Ureter (tissue), 1 donor: ENCODE data around the gene ZBTB32. TPM values are rescaled to one million over a fixed set of nuclear protein-coding genes. Genes with fewer than 3 reads are reported as not detected.
"Not testable (repeated sequence)": the region's sequence is repeated elsewhere in the genome, so short reads cannot be mapped to it uniquely, and the experiment has no call there.

Source experiments
- DNase-seq: peaks from one replicate; pipeline ENCODE4 v3.0.0-alpha.2; 2020; ENCODE audit warnings: low spot score
- total RNA-seq: library from RNA; stranded (reverse); gene quantifications from one replicate; pipeline ENCODE4 v1.2.4, GENCODE V29; 2023
- donor health status: DM: yes; HTN: yes; CAD: no.

ZBTB32 gene
- total RNA-seq, 1 donor from 2014 or later: not detected

DNA sequence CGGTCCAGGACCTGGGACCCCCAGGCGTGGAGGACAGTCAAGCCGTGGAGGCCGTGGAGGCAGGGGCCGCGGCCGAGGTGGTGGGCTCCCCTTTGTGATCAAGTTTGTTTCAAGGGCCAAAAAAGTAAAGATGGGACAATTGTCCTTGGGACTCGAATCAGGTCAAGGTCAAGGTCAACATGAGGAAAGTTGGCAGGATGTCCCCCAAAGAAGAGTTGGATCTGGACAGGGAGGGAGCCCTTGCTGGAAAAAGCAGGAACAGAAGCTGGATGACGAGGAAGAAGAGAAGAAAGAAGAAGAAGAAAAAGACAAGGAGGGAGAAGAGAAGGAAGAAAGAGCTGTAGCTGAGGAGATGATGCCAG, 15.8 kb downstream of the ZBTB32 start:
- no peak for DNase-seq

DNA sequence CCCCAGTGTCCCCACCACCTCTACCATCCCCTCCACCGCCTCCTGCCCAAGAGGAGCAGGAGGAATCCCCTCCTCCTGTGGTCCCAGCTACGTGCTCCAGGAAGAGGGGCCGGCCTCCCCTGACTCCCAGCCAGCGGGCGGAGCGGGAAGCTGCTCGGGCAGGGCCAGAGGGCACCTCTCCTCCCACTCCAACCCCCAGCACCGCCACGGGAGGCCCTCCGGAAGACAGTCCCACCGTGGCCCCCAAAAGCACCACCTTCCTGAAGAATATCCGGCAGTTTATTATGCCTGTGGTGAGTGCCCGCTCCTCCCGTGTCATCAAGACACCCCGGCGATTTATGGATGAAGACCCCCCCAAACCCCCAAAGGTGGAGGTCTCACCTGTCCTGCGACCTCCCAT, 16.3 kb downstream of the ZBTB32 start:
- DNase-seq: no peak

DNA sequence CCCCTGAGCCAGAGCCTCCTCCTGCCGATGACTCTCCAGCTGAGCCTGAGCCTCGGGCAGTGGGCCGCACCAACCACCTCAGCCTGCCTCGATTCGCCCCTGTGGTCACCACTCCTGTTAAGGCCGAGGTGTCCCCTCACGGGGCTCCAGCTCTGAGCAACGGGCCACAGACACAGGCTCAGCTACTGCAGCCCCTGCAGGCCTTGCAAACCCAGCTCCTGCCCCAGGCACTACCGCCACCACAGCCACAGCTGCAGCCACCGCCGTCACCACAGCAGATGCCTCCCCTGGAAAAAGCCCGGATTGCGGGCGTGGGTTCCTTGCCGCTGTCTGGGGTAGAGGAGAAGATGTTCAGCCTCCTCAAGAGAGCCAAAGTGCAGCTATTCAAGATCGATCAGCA, 17.0 kb downstream of the ZBTB32 start:
- DNase-seq: no peak

DNA sequence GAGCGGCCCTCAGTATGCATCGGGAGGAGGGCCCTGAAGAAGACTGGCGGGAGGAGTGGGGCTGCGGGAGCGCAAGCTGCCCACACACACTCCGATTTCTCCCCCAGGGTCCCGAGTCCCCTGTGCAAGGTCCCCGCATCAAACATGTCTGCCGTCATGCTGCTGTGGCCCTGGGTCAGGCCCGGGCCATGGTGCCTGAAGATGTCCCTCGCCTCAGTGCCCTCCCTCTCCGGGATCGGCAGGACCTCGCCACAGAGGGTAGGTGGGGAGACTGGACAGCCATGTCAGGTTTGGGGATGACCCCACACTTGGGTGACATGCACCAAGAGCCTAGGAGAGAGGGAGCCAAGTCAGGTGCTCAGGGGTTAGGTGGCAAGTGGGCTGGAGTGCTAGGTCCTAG, 18.1 kb downstream of the ZBTB32 start:
- no peak for DNase-seq

DNA sequence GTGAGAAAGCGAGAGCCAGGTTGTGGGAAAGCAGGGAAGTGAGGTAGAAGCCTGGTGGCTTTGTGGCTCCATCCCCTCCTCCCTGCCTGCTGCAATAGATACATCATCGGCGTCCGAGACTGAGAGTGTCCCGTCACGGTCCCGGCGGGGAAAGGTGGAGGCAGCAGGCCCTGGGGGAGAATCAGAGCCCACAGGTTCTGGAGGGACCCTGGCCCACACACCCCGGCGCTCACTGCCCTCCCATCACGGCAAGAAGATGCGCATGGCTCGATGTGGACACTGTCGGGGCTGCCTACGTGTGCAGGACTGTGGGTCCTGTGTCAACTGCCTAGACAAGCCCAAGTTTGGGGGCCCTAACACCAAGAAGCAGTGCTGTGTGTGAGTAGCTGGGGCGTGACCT, 18.5 kb downstream of the ZBTB32 start:
- DNase-seq: no peak

DNA sequence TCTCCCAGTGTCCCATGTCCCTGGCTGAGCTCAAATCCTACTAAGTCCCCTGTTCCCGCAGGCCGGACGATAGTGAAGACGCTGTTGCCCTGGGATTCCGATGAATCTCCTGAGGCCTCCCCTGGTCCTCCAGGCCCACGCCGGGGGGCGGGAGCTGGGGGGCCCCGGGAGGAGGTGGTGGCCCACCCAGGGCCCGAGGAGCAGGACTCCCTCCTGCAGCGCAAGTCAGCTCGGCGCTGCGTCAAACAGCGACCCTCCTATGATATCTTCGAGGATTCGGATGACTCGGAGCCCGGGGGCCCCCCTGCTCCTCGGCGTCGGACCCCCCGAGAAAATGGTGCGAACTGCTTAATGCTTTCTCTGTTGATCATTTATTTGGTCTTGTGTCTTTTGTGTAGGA, 19.3 kb downstream of the ZBTB32 start:
- DNase-seq: no peak

DNA sequence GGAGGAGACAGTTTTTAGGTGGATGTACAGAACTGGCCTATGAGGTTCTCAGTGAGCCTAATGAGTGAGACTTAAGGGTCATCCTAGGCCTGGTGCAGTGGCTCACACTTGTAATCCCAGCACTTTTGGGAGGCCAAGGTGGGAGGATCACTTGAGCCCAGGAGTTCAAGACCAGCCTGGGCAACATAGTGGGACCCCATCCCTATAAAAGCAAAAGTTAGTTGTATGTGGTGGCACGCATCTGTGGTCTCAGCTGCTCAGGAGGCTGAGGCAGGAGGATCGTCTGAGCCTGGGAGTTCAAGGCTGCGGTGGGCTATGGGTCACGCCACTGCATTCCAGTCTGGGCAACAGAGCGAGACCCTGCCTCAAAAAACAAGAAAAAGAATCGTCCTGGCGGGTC, 19.8 kb downstream of the ZBTB32 start:
- DNase-seq: not testable (repeated sequence)

DNA sequence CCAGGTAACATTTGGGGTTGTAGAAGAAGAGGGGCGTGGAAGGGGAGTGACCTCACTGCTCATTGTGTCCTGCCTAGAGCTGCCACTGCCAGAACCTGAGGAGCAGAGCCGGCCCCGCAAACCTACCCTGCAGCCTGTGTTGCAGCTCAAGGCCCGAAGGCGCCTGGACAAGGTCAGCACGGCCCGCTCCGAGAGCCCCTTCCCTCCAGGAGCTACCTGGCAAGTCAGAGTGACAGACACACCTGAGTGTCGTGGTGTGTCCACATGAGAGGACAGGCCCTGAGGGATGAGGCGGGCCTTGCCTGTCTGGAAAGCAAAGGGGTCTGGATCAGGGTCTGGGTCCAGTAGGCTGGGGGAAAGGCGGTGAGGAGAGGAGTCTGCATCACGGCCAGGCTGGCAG, 20.2 kb downstream of the ZBTB32 start:
- no peak for DNase-seq

DNA sequence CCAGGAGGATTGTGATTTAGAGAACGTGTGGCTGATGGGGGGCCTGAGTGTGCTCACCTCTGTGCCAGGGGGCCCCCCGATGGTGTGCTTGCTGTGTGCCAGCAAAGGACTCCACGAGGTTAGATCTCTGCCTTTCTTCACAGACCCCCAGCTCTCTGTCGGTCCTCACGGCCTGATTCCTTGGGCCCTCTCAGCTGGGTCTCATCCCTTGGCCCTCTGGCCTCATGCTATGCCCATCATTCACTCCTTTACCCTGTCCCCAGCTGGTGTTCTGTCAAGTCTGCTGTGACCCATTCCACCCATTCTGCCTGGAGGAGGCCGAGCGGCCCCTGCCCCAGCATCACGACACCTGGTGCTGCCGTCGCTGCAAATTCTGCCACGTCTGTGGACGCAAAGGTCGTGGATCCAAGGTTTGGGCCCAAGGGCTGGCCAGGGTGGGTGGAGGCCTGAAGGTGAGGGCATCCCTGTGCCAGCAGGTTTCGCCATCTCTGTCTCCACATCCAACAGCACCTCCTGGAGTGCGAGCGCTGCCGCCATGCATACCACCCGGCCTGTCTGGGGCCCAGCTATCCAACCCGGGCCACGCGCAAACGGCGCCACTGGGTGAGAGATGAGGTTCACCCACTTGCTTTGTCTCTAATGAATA, 21.0 kb downstream of the ZBTB32 start:
- no peak for DNase-seq

DNA sequence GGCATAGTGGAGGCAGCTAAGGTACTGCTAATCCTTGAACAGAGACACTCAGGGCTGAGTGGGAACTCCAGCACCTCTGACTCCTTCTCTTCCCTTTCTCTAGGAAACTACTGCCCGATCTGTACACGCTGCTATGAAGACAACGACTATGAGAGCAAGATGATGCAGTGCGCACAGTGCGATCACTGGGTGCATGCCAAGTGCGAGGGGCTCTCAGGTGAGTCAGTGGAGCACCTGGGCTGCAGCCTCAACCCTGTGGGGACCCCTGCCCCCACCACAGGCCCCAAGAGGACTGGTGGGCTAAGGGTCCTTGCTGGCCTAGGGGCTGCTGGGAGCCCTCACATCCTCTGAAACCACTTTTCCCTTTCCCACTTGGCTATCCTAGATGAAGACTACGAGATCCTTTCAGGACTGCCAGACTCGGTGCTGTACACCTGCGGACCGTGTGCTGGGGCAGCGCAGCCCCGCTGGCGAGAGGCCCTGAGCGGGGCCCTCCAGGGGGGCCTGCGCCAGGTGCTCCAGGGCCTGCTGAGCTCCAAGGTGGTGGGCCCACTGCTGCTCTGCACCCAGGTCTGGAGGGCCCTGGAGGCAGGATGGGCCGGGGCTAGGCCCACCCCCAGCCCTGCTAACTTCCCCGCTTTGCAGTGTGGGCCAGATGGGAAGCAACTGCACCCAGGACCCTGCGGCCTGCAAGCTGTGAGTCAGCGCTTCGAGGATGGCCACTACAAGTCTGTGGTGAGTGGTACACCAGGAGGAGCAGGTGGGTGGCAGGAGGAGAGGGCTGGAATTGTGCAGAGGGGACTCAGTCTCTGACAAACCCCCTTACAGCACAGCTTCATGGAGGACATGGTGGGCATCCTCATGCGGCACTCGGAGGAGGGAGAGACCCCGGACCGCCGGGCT, 22.9 kb downstream of the ZBTB32 start:
- no peak for DNase-seq

DNA sequence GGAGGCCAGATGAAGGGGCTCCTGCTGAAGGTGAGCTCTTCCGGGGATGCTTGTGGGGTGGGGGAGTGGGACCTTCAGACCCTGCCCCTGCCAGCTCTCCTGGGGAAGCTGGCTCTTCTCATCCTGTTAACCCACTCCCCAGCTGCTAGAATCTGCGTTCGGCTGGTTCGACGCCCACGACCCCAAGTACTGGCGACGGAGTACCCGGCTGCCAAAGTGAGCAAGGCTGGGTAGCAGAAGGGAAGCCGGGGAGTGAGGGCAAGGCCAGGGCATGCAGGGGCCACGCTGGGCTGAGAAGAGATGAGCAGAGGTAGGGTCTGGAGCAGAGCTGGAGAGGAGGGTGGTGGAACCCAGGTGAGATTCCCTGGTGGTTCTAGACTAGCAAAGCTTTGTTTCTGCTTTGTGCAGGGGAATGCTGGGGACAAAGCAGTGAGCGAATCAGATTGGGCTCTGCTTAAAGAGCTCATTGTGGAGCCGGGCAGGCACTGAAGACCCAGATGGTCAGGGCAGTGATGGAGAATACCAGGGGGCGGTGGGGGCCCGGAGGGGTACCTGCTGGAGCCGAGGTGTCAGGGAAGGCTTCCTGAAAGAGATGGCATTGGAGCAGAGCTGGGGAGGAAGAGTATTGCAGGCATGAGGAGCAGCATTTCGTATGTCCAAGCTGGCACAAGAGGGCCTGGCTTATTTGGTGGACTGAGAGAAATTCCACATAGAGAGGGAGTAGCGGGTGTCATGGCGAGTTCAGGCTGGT, 23.8 kb downstream of the ZBTB32 start:
- no peak for DNase-seq

DNA sequence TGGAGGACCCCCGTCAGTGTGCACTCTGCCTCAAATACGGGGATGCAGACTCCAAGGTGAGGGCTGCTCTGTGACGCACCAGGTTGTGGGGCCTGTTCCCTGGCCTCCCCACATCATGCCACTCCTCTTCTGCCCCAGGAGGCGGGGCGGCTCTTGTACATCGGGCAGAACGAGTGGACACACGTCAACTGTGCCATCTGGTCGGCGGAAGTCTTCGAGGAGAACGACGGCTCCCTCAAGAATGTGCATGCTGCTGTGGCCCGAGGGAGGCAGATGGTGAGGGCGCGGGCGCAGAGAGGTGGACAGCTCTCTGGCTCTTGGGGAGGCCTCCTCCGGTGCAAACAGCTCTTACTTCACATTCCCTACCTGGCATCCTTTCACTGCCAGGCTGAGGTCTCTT, 24.7 kb downstream of the ZBTB32 start:
- no peak for DNase-seq

DNA sequence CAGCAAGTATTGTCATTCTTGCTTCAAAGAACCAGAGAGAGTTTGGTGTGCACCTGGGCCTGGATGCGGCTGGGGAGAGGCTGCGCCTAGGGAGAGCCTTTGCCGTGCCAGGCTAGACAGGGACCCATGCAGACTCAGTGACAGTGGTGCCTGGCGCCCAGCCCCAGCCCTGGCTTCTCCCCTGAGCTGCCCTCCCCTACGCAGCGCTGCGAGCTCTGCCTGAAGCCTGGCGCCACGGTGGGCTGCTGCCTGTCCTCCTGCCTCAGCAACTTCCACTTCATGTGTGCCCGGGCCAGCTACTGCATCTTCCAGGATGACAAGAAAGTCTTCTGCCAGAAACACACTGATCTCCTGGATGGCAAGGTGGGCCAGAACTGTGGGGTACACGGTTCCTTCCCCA, 25.4 kb downstream of the ZBTB32 start:
- no peak for DNase-seq

DNA sequence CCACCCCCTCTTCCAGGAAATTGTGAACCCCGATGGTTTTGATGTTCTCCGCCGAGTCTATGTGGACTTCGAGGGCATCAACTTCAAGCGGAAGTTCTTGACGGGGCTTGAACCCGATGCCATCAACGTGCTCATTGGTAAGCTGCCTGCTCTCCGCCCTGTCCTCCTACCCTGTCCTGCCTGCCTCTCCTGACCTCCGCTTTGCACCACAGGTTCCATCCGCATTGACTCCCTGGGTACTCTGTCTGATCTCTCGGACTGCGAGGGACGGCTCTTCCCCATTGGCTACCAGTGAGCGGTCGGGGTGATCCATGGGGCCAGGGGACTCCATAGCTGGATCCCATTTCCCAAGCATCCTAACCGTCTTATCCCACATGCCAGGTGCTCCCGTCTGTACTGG, 26.0 kb downstream of the ZBTB32 start:
- DNase-seq: no peak

DNA sequence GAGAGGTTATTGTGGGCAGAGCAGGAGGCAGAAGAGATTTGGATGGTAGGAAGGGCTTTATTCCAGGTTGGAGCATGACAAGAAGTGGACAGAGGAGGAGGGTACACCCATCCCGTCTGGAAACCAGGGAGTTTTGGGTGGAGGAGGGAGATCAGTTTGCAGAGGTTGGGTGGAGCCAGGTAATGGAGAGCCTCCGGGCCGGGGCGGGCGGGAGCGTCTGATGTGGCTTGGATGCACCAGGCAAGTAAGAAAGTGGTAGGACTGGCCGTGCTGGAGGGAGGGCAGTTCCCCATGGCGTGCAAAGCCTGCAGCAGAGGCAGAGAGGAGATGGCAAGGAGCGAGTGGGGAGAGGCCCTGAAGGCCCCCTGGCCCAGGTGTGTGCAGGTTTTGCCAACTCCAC, 27.0 kb downstream of the ZBTB32 start:
- no peak for DNase-seq

DNA sequence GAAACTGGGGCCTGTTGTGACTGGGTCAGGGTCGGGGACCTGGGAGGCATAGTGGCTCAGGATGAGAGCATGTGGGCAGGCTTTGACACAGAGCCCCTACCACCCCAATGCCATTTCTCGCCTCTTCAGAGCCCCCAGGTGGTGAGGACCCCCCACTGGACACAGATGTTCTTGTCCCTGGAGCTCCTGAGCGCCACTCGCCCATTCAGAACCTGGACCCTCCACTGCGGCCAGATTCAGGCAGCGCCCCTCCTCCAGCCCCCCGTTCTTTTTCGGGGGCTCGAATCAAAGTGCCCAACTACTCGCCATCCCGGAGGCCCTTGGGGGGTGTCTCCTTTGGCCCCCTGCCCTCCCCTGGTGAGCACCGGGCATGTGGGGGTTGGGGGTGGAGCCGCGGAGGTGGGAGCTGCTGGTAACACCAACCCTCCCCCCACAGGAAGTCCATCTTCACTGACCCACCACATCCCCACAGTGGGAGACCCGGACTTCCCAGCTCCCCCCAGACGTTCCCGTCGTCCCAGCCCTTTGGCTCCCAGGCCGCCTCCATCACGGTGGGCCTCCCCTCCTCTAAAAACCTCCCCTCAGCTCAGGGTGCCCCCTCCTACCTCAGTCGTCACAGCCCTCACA, 27.5 kb downstream of the ZBTB32 start:
- no peak for DNase-seq

DNA sequence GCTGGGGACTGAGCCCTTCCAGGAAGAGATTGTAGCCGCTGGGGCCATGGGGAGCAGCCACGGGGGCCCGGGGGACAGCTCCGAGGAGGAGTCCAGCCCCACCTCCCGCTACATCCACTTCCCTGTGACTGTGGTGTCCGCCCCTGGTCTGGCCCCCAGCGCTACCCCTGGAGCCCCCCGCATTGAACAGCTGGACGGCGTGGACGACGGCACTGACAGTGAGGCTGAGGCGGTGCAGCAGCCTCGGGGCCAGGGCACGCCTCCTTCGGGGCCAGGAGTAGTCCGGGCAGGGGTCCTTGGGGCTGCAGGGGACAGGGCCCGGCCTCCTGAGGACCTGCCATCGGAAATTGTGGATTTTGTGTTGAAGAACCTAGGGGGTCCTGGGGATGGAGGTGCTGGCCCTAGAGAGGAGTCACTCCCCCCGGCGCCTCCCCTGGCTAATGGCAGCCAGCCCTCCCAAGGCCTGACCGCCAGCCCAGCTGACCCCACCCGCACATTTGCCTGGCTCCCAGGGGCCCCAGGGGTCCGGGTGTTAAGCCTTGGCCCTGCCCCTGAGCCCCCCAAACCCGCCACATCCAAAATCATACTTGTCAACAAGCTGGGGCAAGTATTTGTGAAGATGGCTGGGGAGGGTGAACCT, 28.3 kb downstream of the ZBTB32 start:
- no peak for DNase-seq

DNA sequence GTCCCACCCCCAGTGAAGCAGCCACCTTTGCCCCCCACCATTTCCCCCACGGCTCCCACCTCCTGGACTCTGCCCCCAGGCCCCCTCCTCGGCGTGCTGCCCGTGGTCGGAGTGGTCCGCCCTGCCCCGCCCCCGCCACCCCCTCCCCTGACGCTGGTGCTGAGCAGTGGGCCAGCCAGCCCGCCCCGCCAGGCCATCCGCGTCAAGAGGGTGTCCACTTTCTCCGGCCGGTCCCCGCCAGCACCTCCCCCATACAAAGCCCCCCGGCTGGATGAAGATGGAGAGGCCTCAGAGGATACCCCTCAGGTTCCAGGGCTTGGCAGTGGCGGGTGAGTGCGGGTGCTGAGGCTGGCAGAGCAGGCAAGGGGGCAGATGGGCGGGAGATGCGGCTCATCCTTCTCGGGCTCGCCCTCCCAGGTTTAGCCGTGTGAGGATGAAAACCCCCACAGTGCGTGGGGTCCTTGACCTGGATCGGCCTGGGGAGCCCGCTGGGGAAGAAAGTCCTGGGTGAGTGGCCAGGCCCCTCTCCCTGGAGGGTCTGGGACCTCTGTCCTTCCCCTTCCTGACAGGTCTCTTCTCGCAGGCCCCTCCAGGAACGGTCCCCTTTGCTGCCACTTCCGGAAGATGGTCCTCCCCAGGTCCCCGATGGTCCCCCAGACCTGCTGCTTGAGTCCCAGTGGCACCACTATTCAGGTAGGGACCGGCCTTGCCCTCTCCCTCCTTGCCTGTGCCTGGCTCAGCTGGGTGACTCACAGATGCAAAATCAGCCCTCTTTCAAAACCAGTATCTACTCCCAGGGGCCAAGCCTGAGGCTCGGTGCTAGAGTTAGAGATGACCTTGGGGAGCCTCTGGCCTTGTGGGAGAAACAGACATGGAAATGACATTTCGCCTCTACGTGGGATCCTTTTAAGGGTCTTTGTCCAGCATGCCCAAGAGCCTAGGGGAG, 29.1 kb downstream of the ZBTB32 start:
- no peak for DNase-seq

DNA sequence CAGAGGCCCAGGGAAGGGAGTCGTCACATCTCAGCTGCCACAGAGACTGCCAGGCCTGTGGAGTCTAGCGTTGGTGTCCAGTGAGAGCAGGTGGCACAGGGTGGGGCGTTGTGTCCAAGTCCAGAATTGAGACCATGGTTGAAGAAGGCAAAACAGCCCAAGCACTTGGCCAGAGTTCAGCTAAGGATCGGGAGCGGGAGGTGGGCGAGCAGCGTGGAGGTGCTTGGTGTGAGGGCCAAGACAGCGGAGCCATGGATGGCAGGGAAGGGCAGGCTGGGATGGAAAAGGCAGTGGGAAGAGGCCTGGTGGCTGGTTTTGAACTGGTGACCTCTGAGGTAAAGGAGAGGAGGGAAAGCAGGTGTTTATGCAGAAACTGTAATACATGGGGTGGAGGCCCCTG, 29.9 kb downstream of the ZBTB32 start:
- no peak for DNase-seq

DNA sequence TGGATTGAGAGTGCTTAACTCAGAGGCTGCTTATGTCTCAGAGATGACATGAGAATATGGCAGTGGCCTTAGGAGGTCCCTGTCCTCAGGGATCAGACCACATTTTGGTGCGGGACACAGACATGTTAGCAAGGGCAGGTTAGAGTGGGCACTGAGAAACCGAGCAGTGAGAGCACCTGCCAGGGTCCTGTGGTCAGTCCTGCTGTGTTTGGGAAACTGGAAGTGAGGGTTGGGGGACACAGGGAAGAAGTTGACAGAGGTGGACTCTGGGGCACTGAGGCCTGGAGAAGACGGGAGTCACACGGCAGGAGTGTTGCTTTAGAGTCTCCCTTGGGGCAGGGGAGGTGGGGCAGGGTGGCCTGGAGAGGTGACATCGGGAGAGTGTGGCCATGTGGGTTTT, 30.5 kb downstream of the ZBTB32 start:
- no peak for DNase-seq
